ENCODE results near the gene ANK3.

The ANK3 gene

DNA sequence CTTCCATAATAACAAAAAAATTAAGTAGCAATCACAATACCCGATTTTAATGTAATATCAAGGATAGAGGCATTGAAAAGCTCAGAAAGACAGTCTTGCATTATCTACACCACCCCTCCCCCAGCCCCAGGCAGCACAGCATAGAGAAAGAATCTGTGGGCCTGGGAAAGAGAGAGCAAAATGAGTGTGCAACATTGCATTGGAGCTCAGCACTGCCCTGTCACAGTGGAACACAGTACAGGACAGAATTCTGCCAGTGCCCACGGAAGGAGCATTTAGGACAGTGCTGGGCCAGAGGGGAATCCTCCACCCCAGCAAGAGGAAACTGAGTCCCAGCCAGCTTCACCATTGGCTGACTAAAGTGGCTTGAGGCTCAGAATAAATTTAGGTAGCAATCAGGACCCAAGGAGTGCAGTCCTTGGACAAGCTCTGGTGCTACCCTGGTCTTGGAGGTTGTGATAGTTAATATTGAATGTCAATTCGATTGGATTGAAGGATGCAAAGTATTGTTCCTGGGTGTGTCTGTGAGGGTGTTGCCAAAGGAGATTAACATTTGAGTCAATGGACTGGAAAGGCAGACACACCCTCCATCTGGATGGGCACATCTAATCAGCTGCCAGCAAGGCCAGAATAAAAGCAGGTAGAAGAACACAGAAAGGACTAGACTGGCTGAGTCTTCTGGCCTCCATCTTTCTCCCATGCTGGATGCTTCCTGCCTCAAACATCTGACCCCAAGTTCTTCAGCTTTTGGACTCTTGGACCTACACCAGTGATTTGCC, 234.4 kb downstream of the ANK3 start:
- H3K36me3 ChIP-seq (ENCODE audit: control insufficient read depth in 2 of 2, insufficient read depth in 1 of 2, low read length in 2 of 2): no peaks in the 10 kb centered on the region
- ChIA-PET POLR2A (no interaction called here), CTCF (interaction anchor here (0.6 to 1.4 kb wide), 2 partner anchors 9 to 54 kb away, joined by 3 to 8 read pairs; no protein-coding TSS in a partner anchor)
- no peak overlapping the region for H3K27ac ChIP-seq (ENCODE audit: extremely low read depth, low read depth, low read length)
- H3K4me3 ChIP-seq (ENCODE audit: low read depth, low read length): no peak overlapping the region
- H3K9me3 ChIP-seq (ENCODE audit: control insufficient read depth, insufficient read depth, low read depth, low read length): no peaks in the 10 kb centered on the region
- TF ChIP-seq KLF1 (tag by site-specific recombination; IDR thresholded peaks at IDR 0.05) (peak; percentile 86), ZNF302 (tag by site-specific recombination; IDR thresholded peaks at IDR 0.05; ENCODE audit: low read depth) (no peak)
- H3K4me1 ChIP-seq (ENCODE audit: control insufficient read depth, insufficient read depth, low read length): no peaks in the 10 kb centered on the region

DNA sequence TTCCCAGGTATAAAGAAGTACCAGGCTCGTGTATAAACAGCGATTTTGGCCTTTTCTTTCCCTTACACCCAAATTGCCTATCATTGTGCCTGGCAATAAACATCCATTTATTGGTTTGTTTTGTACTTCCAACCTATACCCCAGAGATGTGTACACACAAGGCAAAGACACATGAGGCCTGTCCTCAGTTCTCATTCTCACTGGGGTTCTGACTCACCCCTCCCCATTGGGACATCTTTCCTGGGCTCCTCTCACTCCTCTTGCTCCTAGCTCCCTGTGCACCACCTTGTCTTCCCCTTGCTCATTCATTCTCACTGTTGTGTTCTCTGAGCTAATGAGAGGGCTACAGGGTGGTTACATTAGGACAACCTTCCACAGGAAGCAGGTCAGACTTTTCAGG, 240.7 kb downstream of the ANK3 start:
- H3K27ac ChIP-seq (ENCODE audit: extremely low read depth, low read depth, low read length): no peak overlapping the region
- ChIA-PET CTCF (interaction anchor here (0.6 to 0.7 kb wide), 3 partner anchors 49 to 463 kb away, joined by 3 to 4 read pairs (median 3); no protein-coding TSS in a partner anchor), POLR2A (no interaction called here)
- H3K4me1 ChIP-seq (ENCODE audit: control insufficient read depth, insufficient read depth, low read length): peaks cover 6% of the 10 kb centered on the region
- no peaks in the 10 kb centered on the region for H3K36me3 ChIP-seq (ENCODE audit: control insufficient read depth in 2 of 2, insufficient read depth in 1 of 2, low read length in 2 of 2)
- no peaks in the 10 kb centered on the region for H3K9me3 ChIP-seq (ENCODE audit: control insufficient read depth, insufficient read depth, low read depth, low read length)
- TF ChIP-seq OVOL3 (tag by site-specific recombination; IDR thresholded peaks at IDR 0.05): no peak
- TF ChIP-seq, protein P1, sequence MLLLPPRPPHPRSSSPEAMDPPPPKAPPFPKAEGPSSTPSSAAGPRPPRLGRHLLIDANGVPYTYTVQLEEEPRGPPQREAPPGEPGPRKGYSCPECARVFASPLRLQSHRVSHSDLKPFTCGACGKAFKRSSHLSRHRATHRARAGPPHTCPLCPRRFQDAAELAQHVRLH (tag by site-specific recombination; IDR thresholded peaks at IDR 0.05): no peak
- TF ChIP-seq, protein P2, sequence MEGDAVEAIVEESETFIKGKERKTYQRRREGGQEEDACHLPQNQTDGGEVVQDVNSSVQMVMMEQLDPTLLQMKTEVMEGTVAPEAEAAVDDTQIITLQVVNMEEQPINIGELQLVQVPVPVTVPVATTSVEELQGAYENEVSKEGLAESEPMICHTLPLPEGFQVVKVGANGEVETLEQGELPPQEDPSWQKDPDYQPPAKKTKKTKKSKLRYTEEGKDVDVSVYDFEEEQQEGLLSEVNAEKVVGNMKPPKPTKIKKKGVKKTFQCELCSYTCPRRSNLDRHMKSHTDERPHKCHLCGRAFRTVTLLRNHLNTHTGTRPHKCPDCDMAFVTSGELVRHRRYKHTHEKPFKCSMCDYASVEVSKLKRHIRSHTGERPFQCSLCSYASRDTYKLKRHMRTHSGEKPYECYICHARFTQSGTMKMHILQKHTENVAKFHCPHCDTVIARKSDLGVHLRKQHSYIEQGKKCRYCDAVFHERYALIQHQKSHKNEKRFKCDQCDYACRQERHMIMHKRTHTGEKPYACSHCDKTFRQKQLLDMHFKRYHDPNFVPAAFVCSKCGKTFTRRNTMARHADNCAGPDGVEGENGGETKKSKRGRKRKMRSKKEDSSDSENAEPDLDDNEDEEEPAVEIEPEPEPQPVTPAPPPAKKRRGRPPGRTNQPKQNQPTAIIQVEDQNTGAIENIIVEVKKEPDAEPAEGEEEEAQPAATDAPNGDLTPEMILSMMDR (tag by site-specific recombination; IDR thresholded peaks at IDR 0.05): no peak
- TF ChIP-seq ZNF2 (tag by site-specific recombination; IDR thresholded peaks at IDR 0.05): no peak
- TF ChIP-seq ZNF701 (tag by site-specific recombination; IDR thresholded peaks at IDR 0.05): no peak
- TF ChIP-seq ZNF223 (tag by site-specific recombination; IDR thresholded peaks at IDR 0.05): no peak
- no peak for TF ChIP-seq ZEB2 (tag by site-specific recombination; IDR thresholded peaks at IDR 0.05)
- TF ChIP-seq, protein P3, sequence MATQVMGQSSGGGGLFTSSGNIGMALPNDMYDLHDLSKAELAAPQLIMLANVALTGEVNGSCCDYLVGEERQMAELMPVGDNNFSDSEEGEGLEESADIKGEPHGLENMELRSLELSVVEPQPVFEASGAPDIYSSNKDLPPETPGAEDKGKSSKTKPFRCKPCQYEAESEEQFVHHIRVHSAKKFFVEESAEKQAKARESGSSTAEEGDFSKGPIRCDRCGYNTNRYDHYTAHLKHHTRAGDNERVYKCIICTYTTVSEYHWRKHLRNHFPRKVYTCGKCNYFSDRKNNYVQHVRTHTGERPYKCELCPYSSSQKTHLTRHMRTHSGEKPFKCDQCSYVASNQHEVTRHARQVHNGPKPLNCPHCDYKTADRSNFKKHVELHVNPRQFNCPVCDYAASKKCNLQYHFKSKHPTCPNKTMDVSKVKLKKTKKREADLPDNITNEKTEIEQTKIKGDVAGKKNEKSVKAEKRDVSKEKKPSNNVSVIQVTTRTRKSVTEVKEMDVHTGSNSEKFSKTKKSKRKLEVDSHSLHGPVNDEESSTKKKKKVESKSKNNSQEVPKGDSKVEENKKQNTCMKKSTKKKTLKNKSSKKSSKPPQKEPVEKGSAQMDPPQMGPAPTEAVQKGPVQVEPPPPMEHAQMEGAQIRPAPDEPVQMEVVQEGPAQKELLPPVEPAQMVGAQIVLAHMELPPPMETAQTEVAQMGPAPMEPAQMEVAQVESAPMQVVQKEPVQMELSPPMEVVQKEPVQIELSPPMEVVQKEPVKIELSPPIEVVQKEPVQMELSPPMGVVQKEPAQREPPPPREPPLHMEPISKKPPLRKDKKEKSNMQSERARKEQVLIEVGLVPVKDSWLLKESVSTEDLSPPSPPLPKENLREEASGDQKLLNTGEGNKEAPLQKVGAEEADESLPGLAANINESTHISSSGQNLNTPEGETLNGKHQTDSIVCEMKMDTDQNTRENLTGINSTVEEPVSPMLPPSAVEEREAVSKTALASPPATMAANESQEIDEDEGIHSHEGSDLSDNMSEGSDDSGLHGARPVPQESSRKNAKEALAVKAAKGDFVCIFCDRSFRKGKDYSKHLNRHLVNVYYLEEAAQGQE (tag by site-specific recombination; IDR thresholded peaks at IDR 0.05): no peak
- TF ChIP-seq ZNF133 (tag by site-specific recombination; IDR thresholded peaks at IDR 0.05): no peak
- TF ChIP-seq, protein P4, sequence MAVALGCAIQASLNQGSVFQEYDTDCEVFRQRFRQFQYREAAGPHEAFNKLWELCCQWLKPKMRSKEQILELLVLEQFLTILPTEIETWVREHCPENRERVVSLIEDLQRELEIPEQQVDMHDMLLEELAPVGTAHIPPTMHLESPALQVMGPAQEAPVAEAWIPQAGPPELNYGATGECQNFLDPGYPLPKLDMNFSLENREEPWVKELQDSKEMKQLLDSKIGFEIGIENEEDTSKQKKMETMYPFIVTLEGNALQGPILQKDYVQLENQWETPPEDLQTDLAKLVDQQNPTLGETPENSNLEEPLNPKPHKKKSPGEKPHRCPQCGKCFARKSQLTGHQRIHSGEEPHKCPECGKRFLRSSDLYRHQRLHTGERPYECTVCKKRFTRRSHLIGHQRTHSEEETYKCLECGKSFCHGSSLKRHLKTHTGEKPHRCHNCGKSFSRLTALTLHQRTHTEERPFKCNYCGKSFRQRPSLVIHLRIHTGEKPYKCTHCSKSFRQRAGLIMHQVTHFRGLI (tag by site-specific recombination; IDR thresholded peaks at IDR 0.05): no peak
- TF ChIP-seq ZNF239 (tag by site-specific recombination; IDR thresholded peaks at IDR 0.05): no peak
- TF ChIP-seq PRDM1 (tag by site-specific recombination; IDR thresholded peaks at IDR 0.05): no peak
- no peak for TF ChIP-seq ZNF624 (tag by site-specific recombination; IDR thresholded peaks at IDR 0.05)
- TF ChIP-seq ZNF623 (tag by site-specific recombination; IDR thresholded peaks at IDR 0.05): no peak
- no peak for TF ChIP-seq ZNF473 (tag by site-specific recombination; IDR thresholded peaks at IDR 0.05)
- TF ChIP-seq, protein P5, sequence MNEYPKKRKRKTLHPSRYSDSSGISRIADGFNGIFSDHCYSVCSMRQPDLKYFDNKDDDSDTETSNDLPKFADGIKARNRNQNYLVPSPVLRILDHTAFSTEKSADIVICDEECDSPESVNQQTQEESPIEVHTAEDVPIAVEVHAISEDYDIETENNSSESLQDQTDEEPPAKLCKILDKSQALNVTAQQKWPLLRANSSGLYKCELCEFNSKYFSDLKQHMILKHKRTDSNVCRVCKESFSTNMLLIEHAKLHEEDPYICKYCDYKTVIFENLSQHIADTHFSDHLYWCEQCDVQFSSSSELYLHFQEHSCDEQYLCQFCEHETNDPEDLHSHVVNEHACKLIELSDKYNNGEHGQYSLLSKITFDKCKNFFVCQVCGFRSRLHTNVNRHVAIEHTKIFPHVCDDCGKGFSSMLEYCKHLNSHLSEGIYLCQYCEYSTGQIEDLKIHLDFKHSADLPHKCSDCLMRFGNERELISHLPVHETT (tag by site-specific recombination; IDR thresholded peaks at IDR 0.05): no peak
- TF ChIP-seq ZNF548 (tag by site-specific recombination; IDR thresholded peaks at IDR 0.05): no peak
- no peak overlapping the region for H3K4me3 ChIP-seq (ENCODE audit: low read depth, low read length)
